ENCODE measurements around the gene FZD4.

The FZD4 gene

GRCh38 chr11:86988351-86988881 lies 33.2 kb upstream of the FZD4 start:
- Histone ChIP-seq H3K9me3 (replicated peaks in 1 of 2; ENCODE audit: control insufficient read depth in 2 of 2, insufficient read depth in 1 of 2, low read depth in 1 of 2, low read length in 2 of 2) (no peaks in the 10 kb centered on the region), H3K9ac (ENCODE audit: low read depth, low read length, poor library complexity) (no peak overlapping the region), H2BK120ac (ENCODE audit: low read depth, low read length) (no peak overlapping the region), H2AK5ac (ENCODE audit: low read depth, low read length) (no peak overlapping the region), H2AFZ (ENCODE audit: low read length) (no peak overlapping the region), H3K36me3 (replicated peaks in 1 of 2; ENCODE audit: control insufficient read depth in 2 of 2, insufficient read depth in 2 of 2, low read length in 2 of 2) (no peaks in the 10 kb centered on the region), H3K4me3 (ENCODE audit: low read length in 2 of 2) (no peak overlapping the region), H2BK15ac (ENCODE audit: low read length) (no peak overlapping the region), H3K18ac (ENCODE audit: low read length) (no peak overlapping the region), H3K23ac (ENCODE audit: low read depth, low read length, poor library complexity) (no peak overlapping the region), H4K91ac (ENCODE audit: low read depth, low read length, poor library complexity) (no peak overlapping the region), H4K8ac (ENCODE audit: low read depth, low read length) (no peak overlapping the region), H2BK12ac (ENCODE audit: low read length) (no peak overlapping the region), H3K4me1 (ENCODE audit: control insufficient read depth in 2 of 2, insufficient read depth in 1 of 2, low read depth in 1 of 2, low read length in 2 of 2) (peaks cover 1 to 3% of the 10 kb centered on the region in 2 donors), H3K27ac (replicated peaks; ENCODE audit: low read length) (no peak overlapping the region), H3K27me3 (ENCODE audit: control insufficient read depth in 3 of 3, insufficient read depth in 3 of 3, low read depth in 1 of 3, low read length in 3 of 3) (peaks cover 0 to 8% (median 0%) of the 10 kb centered on the region in 3 experiments), H3K4me2 (ENCODE audit: insufficient read depth, low read length, poor library complexity, severe bottlenecking) (no peak overlapping the region), H3K4ac (ENCODE audit: low read length) (no peak overlapping the region), H2BK5ac (ENCODE audit: low read length) (no peak overlapping the region), H3K14ac (ENCODE audit: low read length) (no peak overlapping the region), H3K79me1 (ENCODE audit: low read depth, low read length) (no peaks in the 10 kb centered on the region)
- DNase-seq (ENCODE audit: low spot score) = no peak
- no CpG with 5 or more reads among the region's 4 CpGs for WGBS, 2 donors (ENCODE audit: extremely low coverage in 2 of 2, insufficient read length in 2 of 2, insufficient replicate concordance in 1 of 2)

- no peaks in the 10 kb centered on the region for H3K9me3 ChIP-seq (replicated peaks in 1 of 2; ENCODE audit: control insufficient read depth in 2 of 2, insufficient read depth in 1 of 2, low read depth in 1 of 2, low read length in 2 of 2)
- no peak overlapping the region for H2BK5ac ChIP-seq (ENCODE audit: low read length)
- H3K79me1 ChIP-seq (ENCODE audit: low read depth, low read length) = no peaks in the 10 kb centered on the region
- H2AK5ac ChIP-seq (ENCODE audit: low read depth, low read length) = no peak overlapping the region
- H3K27ac ChIP-seq (replicated peaks; ENCODE audit: low read length) = no peak overlapping the region
- H3K4me3 ChIP-seq (ENCODE audit: low read length in 2 of 2) = no peak overlapping the region
- H4K8ac ChIP-seq (ENCODE audit: low read depth, low read length) = no peak overlapping the region
- no peak overlapping the region for H2BK15ac ChIP-seq (ENCODE audit: low read length)
- no peak overlapping the region for H2BK12ac ChIP-seq (ENCODE audit: low read length)
- H3K4me2 ChIP-seq (ENCODE audit: insufficient read depth, low read length, poor library complexity, severe bottlenecking) = no peak overlapping the region
- no peaks in the 10 kb centered on the region for H3K36me3 ChIP-seq (replicated peaks in 1 of 2; ENCODE audit: control insufficient read depth in 2 of 2, insufficient read depth in 2 of 2, low read length in 2 of 2)
- H3K4me1 ChIP-seq (ENCODE audit: control insufficient read depth in 2 of 2, insufficient read depth in 1 of 2, low read depth in 1 of 2, low read length in 2 of 2) = peaks cover 1 to 3% of the 10 kb centered on the region in 2 donors
- H4K91ac ChIP-seq (ENCODE audit: low read depth, low read length, poor library complexity) = no peak overlapping the region
- H3K14ac ChIP-seq (ENCODE audit: low read length) = no peak overlapping the region
- H3K18ac ChIP-seq (ENCODE audit: low read length) = no peak overlapping the region
- WGBS, 2 donors (ENCODE audit: extremely low coverage in 2 of 2, insufficient read length in 2 of 2, insufficient replicate concordance in 1 of 2) = no CpG with 5 or more reads among the region's 1 CpG
- H3K23ac ChIP-seq (ENCODE audit: low read depth, low read length, poor library complexity) = no peak overlapping the region
- no peak overlapping the region for H3K4ac ChIP-seq (ENCODE audit: low read length)
- H2AFZ ChIP-seq (ENCODE audit: low read length) = no peak overlapping the region
- no peak for DNase-seq (ENCODE audit: low spot score)
- H3K27me3 ChIP-seq (ENCODE audit: control insufficient read depth in 3 of 3, insufficient read depth in 3 of 3, low read depth in 1 of 3, low read length in 3 of 3) = peaks cover 0 to 8% (median 0%) of the 10 kb centered on the region in 3 experiments
- H2BK120ac ChIP-seq (ENCODE audit: low read depth, low read length) = no peak overlapping the region
- no peak overlapping the region for H3K9ac ChIP-seq (ENCODE audit: low read depth, low read length, poor library complexity)
Measured at GRCh38 chr11:86987679-86988078, 32.5 kb upstream of the FZD4 start.

- no peak overlapping the region for H2BK15ac ChIP-seq (ENCODE audit: low read length)
- H3K4me3 ChIP-seq (ENCODE audit: low read length in 2 of 2) = no peak overlapping the region
- H4K91ac ChIP-seq (ENCODE audit: low read depth, low read length, poor library complexity) = no peak overlapping the region
- no peak overlapping the region for H3K4ac ChIP-seq (ENCODE audit: low read length)
- no CpG with 5 or more reads among the region's 4 CpGs for WGBS, 2 donors (ENCODE audit: extremely low coverage in 2 of 2, insufficient read length in 2 of 2, insufficient replicate concordance in 1 of 2)
- no peak overlapping the region for H2AFZ ChIP-seq (ENCODE audit: low read length)
- no peak for DNase-seq (ENCODE audit: low spot score)
- no peak overlapping the region for H4K8ac ChIP-seq (ENCODE audit: low read depth, low read length)
- no peak overlapping the region for H3K18ac ChIP-seq (ENCODE audit: low read length)
- no peaks in the 10 kb centered on the region for H3K79me1 ChIP-seq (ENCODE audit: low read depth, low read length)
- H3K36me3 ChIP-seq (replicated peaks in 1 of 2; ENCODE audit: control insufficient read depth in 2 of 2, insufficient read depth in 2 of 2, low read length in 2 of 2) = no peaks in the 10 kb centered on the region
- no peak overlapping the region for H3K23ac ChIP-seq (ENCODE audit: low read depth, low read length, poor library complexity)
- H2AK5ac ChIP-seq (ENCODE audit: low read depth, low read length) = no peak overlapping the region
- H3K4me1 ChIP-seq (ENCODE audit: control insufficient read depth in 2 of 2, insufficient read depth in 1 of 2, low read depth in 1 of 2, low read length in 2 of 2) = no peaks in the 10 kb centered on the region
- no peaks in the 10 kb centered on the region for H3K9me3 ChIP-seq (replicated peaks in 1 of 2; ENCODE audit: control insufficient read depth in 2 of 2, insufficient read depth in 1 of 2, low read depth in 1 of 2, low read length in 2 of 2)
- H3K9ac ChIP-seq (ENCODE audit: low read depth, low read length, poor library complexity) = no peak overlapping the region
- H2BK120ac ChIP-seq (ENCODE audit: low read depth, low read length) = no peak overlapping the region
- H3K4me2 ChIP-seq (ENCODE audit: insufficient read depth, low read length, poor library complexity, severe bottlenecking) = no peak overlapping the region
- no peak overlapping the region for H2BK5ac ChIP-seq (ENCODE audit: low read length)
- H3K27me3 ChIP-seq (ENCODE audit: control insufficient read depth in 3 of 3, insufficient read depth in 3 of 3, low read depth in 1 of 3, low read length in 3 of 3) = peaks cover 0 to 5% (median 0%) of the 10 kb centered on the region in 3 experiments
- no peak overlapping the region for H3K14ac ChIP-seq (ENCODE audit: low read length)
- no peak overlapping the region for H3K27ac ChIP-seq (replicated peaks; ENCODE audit: low read length)
- H2BK12ac ChIP-seq (ENCODE audit: low read length) = no peak overlapping the region
Measured at GRCh38 chr11:86984701-86985100, 29.5 kb upstream of the FZD4 start.

- no peak overlapping the region for H2AFZ ChIP-seq (ENCODE audit: low read length)
- H3K79me1 ChIP-seq (ENCODE audit: low read depth, low read length) = no peaks in the 10 kb centered on the region
- DNase-seq (ENCODE audit: low spot score) = no peak
Measured at GRCh38 chr11:86983021-86983488, 27.9 kb upstream of the FZD4 start.

More at GRCh38 chr11:86983021-86983488, 27.9 kb upstream of the FZD4 start:
- Histone ChIP-seq H2AK5ac (ENCODE audit: low read depth, low read length) (no peak overlapping the region), H2BK12ac (ENCODE audit: low read length) (no peak overlapping the region), H2BK15ac (ENCODE audit: low read length) (no peak overlapping the region), H3K36me3 (replicated peaks in 1 of 2; ENCODE audit: control insufficient read depth in 2 of 2, insufficient read depth in 2 of 2, low read length in 2 of 2) (no peaks in the 10 kb centered on the region), H4K8ac (ENCODE audit: low read depth, low read length) (no peak overlapping the region), H4K91ac (ENCODE audit: low read depth, low read length, poor library complexity) (no peak overlapping the region), H3K9ac (ENCODE audit: low read depth, low read length, poor library complexity) (no peak overlapping the region), H2BK120ac (ENCODE audit: low read depth, low read length) (no peak overlapping the region), H3K4me2 (ENCODE audit: insufficient read depth, low read length, poor library complexity, severe bottlenecking) (no peak overlapping the region), H3K9me3 (replicated peaks in 1 of 2; ENCODE audit: control insufficient read depth in 2 of 2, insufficient read depth in 1 of 2, low read depth in 1 of 2, low read length in 2 of 2) (no peaks in the 10 kb centered on the region), H3K14ac (ENCODE audit: low read length) (no peak overlapping the region), H3K4ac (ENCODE audit: low read length) (no peak overlapping the region), H3K18ac (ENCODE audit: low read length) (no peak overlapping the region), H2BK5ac (ENCODE audit: low read length) (no peak overlapping the region), H3K4me3 (ENCODE audit: low read length in 2 of 2) (peak overlapping the region in 1 of 2 donors; percentile 48), H3K23ac (ENCODE audit: low read depth, low read length, poor library complexity) (no peak overlapping the region), H3K27ac (replicated peaks; ENCODE audit: low read length) (no peak overlapping the region), H3K4me1 (ENCODE audit: control insufficient read depth in 2 of 2, insufficient read depth in 1 of 2, low read depth in 1 of 2, low read length in 2 of 2) (no peaks in the 10 kb centered on the region), H3K27me3 (ENCODE audit: control insufficient read depth in 3 of 3, insufficient read depth in 3 of 3, low read depth in 1 of 3, low read length in 3 of 3) (no peaks in the 10 kb centered on the region)
- no CpG with 5 or more reads among the region's 4 CpGs for WGBS, 2 donors (ENCODE audit: extremely low coverage in 2 of 2, insufficient read length in 2 of 2, insufficient replicate concordance in 1 of 2)
